CD4-positive, alpha-beta T cell (primary cell): ENCODE data around the gene UNC13D. TPM values are rescaled to one million over a fixed set of nuclear protein-coding genes. Genes with fewer than 3 reads are reported as not detected.

Experiments
- ATAC-seq: fragments of 200-7000 bp; cut with Tn5 transposase; one replicate; pipeline ENCODE4 v1.10.0; 2022; ENCODE audit warnings: mild to moderate bottlenecking; ENCODE audit not compliant: poor library complexity
- CTCF ChIA-PET: fragments of 350-600 bp; sonication (Branson Sonifier 250); formaldehyde crosslinking; loops from one replicate; lab custom pipeline; 2021; ENCODE audit warnings: antibody characterized with exemption, inconsistent platforms; lab: Charles Lee
- POLR2A ChIA-PET: fragments of 350-600 bp; sonication (Branson Sonifier 250); formaldehyde crosslinking; loops from one replicate; lab custom pipeline; 2021; ENCODE audit warnings: antibody characterized with exemption, inconsistent platforms; lab: Charles Lee
- DNase-seq, 14 experiments: peaks; one replicate each; pipeline ENCODE4 v3.0.0-alpha.2; 2013 to 2020; ENCODE audit warnings: mixed read lengths in 2 of 14
- H3K27ac ChIP-seq, 2 donors: one replicate each; pipeline versions ENCODE4 v1.5.1 to v1.7.0; 2013; ENCODE audit warnings: low read length in 2 of 2, low read depth in 1 of 2, mild to moderate bottlenecking in 1 of 2
- H3K27me3 ChIP-seq, 2 experiments: 1 replicate in 1 of 2; 2 replicates in 1 of 2; pipeline versions ENCODE4 v1.6.1 to v1.7.0; 2013; ENCODE audit warnings: low read length in 2 of 2, control low read depth in 1 of 2, mild to moderate bottlenecking in 1 of 2, moderate library complexity in 1 of 2; ENCODE audit not compliant: insufficient read depth in 2 of 2, control insufficient read depth in 1 of 2
- H3K36me3 ChIP-seq: one replicate; pipeline ENCODE4 v1.6.1; 2013; ENCODE audit warnings: low read length, control low read depth; ENCODE audit not compliant: insufficient read depth
- H3K4me1 ChIP-seq: one replicate; pipeline ENCODE4 v1.6.1; 2013; ENCODE audit warnings: low read length, control low read depth; ENCODE audit not compliant: insufficient read depth
- H3K4me3 ChIP-seq: one replicate; pipeline ENCODE4 v1.5.1; 2013; ENCODE audit warnings: mild to moderate bottlenecking, low read length, moderate library complexity
- H3K9me3 ChIP-seq, 2 experiments: 1 replicate in 1 of 2; 2 replicates in 1 of 2; pipeline versions ENCODE4 v1.6.1 to v1.7.0; 2013; ENCODE audit warnings: low read length in 2 of 2, mild to moderate bottlenecking in 2 of 2, control low read depth in 1 of 2, moderate library complexity in 1 of 2; ENCODE audit not compliant: control insufficient read depth in 1 of 2, insufficient read depth in 1 of 2
- H3K27ac Mint-ChIP-seq: one replicate; pipeline ENCODE4 v1.8.0; 2020; ENCODE audit warnings: mixed read lengths
- H3K27me3 Mint-ChIP-seq: one replicate; pipeline ENCODE4 v1.8.0; 2021; ENCODE audit warnings: mixed read lengths
- H3K36me3 Mint-ChIP-seq: one replicate; pipeline ENCODE4 v1.8.0; 2021; ENCODE audit warnings: low read depth, mixed read lengths
- H3K4me1 Mint-ChIP-seq: one replicate; pipeline ENCODE4 v1.8.0; 2021; ENCODE audit warnings: low read depth, mixed read lengths
- H3K4me3 Mint-ChIP-seq: one replicate; pipeline ENCODE4 v1.8.0; 2020; ENCODE audit warnings: mild to moderate bottlenecking, mixed read lengths
- H3K9me3 Mint-ChIP-seq: one replicate; pipeline ENCODE4 v1.8.0; 2020; ENCODE audit warnings: mixed read lengths
- intact Hi-C, 2 experiments: fragments of 100-400 bp; cut with DNase I in 1 of 2; cut with micrococcal nuclease in 1 of 2; formaldehyde crosslinking; loops; one replicate each; pipeline versions ENCODE4 v1.15.1 to v1.9.0; 2023 to 2025; cut with DNase I, micrococcal nuclease
- total RNA-seq, 174 experiments: library from RNA in 2 of 174; stranded (reverse) in 2 of 174; gene quantifications; one replicate each; pipeline ENCODE4 v1.2.3 and lab custom pipeline; 2021 to 2026
- TF ChIP-seq, protein P1 (sequence below): fragments of 200-600 bp; IDR thresholded peaks from one replicate; pipeline ENCODE4 v1.8.0; 2022; ENCODE audit warnings: antibody characterized with exemption, mild to moderate bottlenecking

The UNC13D gene
- total RNA-seq, 2 experiments from 2014 or later = 110 to 112 TPM

GRCh38 chr17:75832652-75833400 is 11.4 kb downstream of the UNC13D start:
- intact Hi-C loops = loop anchor here in 1 of 2 experiments (2.0 kb wide), 1 partner anchor 48 kb away; the partner anchor contains the start of gene UNK
- Mint-ChIP-seq H3K4me3 (peak overlapping the region; percentile 56), H3K9me3 (no peaks in the 10 kb centered on the region), H3K27ac (peak overlapping the region; percentile 94), H3K4me1 (peaks cover 35% of the 10 kb centered on the region), H3K36me3 (peaks cover 54% of the 10 kb centered on the region), H3K27me3 (no peaks in the 10 kb centered on the region)
- H3K4me3 ChIP-seq = peak overlapping the region; percentile 36
- H3K27ac ChIP-seq = peak overlapping the region; percentile 75 to 89
- TF ChIP-seq, protein P1, sequence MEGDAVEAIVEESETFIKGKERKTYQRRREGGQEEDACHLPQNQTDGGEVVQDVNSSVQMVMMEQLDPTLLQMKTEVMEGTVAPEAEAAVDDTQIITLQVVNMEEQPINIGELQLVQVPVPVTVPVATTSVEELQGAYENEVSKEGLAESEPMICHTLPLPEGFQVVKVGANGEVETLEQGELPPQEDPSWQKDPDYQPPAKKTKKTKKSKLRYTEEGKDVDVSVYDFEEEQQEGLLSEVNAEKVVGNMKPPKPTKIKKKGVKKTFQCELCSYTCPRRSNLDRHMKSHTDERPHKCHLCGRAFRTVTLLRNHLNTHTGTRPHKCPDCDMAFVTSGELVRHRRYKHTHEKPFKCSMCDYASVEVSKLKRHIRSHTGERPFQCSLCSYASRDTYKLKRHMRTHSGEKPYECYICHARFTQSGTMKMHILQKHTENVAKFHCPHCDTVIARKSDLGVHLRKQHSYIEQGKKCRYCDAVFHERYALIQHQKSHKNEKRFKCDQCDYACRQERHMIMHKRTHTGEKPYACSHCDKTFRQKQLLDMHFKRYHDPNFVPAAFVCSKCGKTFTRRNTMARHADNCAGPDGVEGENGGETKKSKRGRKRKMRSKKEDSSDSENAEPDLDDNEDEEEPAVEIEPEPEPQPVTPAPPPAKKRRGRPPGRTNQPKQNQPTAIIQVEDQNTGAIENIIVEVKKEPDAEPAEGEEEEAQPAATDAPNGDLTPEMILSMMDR = no peak
- H3K27me3 ChIP-seq = no peaks in the 10 kb centered on the region
- CTCF ChIA-PET = interaction anchor here (1.0 to 1.6 kb wide), 6 partner anchors 23 to 85 kb away, joined by 3 to 5 read pairs (median 4); partner anchors contain the start of genes TRIM65 and WBP2
- POLR2A ChIA-PET = interaction anchor here (0.6 to 4.2 kb wide), 16 partner anchors 9 to 164 kb away, joined by 3 to 29 read pairs (median 4); partner anchors contain the start of genes UNC13D, UNK and WBP2
- peaks cover 73% of the 10 kb centered on the region for H3K36me3 ChIP-seq
- peaks cover 67% of the 10 kb centered on the region for H3K4me1 ChIP-seq
- H3K9me3 ChIP-seq = peaks cover 0 to 4% of the 10 kb centered on the region in 2 experiments
- ATAC-seq (peak; percentile 54), DNase-seq (peak in 8 of 14 experiments; percentile 20 to 73 (median 41))

DNA sequence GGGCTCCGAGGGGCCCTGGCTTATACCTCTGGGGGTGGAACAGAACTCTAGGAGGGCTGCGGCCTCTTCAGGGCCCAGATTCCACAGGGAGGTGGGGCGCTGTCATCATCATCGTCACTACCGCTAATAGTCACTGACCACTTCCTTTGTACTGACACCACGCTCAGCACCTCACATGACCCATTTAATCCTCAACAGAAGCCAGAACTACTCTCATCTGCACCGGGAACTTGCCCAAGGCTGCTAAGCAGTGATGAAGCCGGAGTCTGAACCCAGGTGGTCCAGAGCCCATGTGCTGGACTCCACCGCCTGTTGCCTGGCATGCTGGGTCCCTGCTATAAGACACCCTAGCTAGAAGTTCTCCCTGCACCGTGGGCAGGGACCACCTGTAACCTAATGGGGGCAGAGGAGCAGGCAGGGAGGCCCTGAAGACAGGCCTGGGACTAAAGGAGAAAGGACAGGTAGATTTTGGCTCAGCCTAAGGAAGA is 12.0 kb downstream of the UNC13D start:
- peaks cover 72% of the 10 kb centered on the region for H3K36me3 ChIP-seq
- H3K4me3 ChIP-seq = peak overlapping the region; percentile 36
- POLR2A ChIA-PET = interaction anchor here (0.8 to 4.2 kb wide), 15 partner anchors 12 to 164 kb away, joined by 3 to 29 read pairs (median 4); partner anchors contain the start of genes UNC13D, UNK and WBP2

More for the DNA sequence above, 12.0 kb downstream of the UNC13D start:
- Histone ChIP-seq H3K9me3 (peaks cover 0 to 4% of the 10 kb centered on the region in 2 experiments), H3K27me3 (no peaks in the 10 kb centered on the region), H3K27ac (peak overlapping the region; percentile 75 to 89), H3K4me1 (peaks cover 73% of the 10 kb centered on the region)
- CTCF ChIA-PET = interaction anchor here (1.1 to 1.6 kb wide), 5 partner anchors 23 to 82 kb away, joined by 3 to 5 read pairs (median 4); partner anchors contain the start of genes TRIM65 and WBP2
- Mint-ChIP-seq H3K9me3 (no peaks in the 10 kb centered on the region), H3K27ac (peak overlapping the region; percentile 94), H3K36me3 (peaks cover 55% of the 10 kb centered on the region), H3K4me3 (peak overlapping the region; percentile 54), H3K27me3 (no peaks in the 10 kb centered on the region), H3K4me1 (peaks cover 40% of the 10 kb centered on the region)
- peak in 8 of 14 experiments; percentile 20 to 87 (median 45) for DNase-seq
- ATAC-seq = peak; percentile 47
- TF ChIP-seq, protein P1 = no peak
- intact Hi-C loops = loop anchor here in 1 of 2 experiments (2.0 kb wide), 1 partner anchor 47 kb away; the partner anchor contains the start of gene UNK
